HL-60 (cell line): ENCODE data around the gene LRBA.

Experiments
- DNase-seq, 2 experiments: peaks; one replicate each; pipeline ENCODE4 v3.0.0-alpha.2; 2010 to 2020; ENCODE audit warnings: low read depth in 1 of 2, low spot score in 1 of 2
- H3K27ac ChIP-seq: fragments of 250-450 bp; sonication (Bioruptor Pico); replicated peaks from 2 replicates; pipeline ENCODE4 v1.5.1; 2020; ENCODE audit warnings: mild to moderate bottlenecking, moderate library complexity
- H3K27me3 ChIP-seq: fragments of 250-450 bp; sonication (Bioruptor Pico); 2 replicates; pipeline ENCODE4 v1.5.1; 2021; ENCODE audit warnings: mild to moderate bottlenecking, moderate library complexity; ENCODE audit not compliant: insufficient read depth, poor library complexity, severe bottlenecking
- H3K4me3 ChIP-seq: replicated peaks from 2 replicates; pipeline ENCODE4 v1.5.1; 2011; ENCODE audit warnings: mild to moderate bottlenecking, control low read depth, low read length; ENCODE audit not compliant: insufficient read depth
- GABPA ChIP-seq: IDR thresholded peaks from 2 replicates; pipeline ENCODE4 v1.6.1; 2012; ENCODE audit warnings: low read depth
- POLR2AphosphoS5 ChIP-seq: IDR thresholded peaks from 2 replicates; pipeline ENCODE4 v1.6.1; 2012; ENCODE audit warnings: low read depth
- SPI1 ChIP-seq: IDR thresholded peaks from 2 replicates; pipeline ENCODE4 v1.6.1; 2012; ENCODE audit warnings: low read depth, mild to moderate bottlenecking, borderline replicate concordance
- TF ChIP-seq, protein P1 (sequence below): IDR thresholded peaks from 2 replicates; pipeline ENCODE4 v1.6.1; 2012; ENCODE audit warnings: low read depth; ENCODE audit not compliant: insufficient replicate concordance
- TF ChIP-seq, protein P2 (sequence below): IDR thresholded peaks from one replicate; pipeline ENCODE4 v1.5.1; 2011; ENCODE audit warnings: low read length, control low read depth, inconsistent platforms; ENCODE audit not compliant: insufficient read depth

The LRBA gene

DNA sequence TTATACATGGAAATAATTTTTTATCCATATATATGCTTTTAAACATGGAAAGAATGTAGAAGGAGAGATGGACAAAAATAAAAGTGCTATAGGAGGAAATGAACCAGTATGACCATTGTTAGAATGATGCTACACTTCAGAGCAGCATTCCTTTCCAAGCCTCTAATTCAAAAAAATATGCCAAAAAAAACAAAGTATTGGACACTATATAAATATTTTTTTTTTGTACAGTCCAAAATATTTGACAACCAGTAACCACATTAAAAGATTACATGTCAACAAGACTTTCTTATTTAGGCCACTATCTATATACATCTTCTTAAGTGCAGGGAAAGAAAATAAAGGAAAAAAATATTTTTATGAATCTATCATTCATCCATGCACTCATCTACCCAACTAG is 198.6 kb downstream of the LRBA start:
- H3K27me3 ChIP-seq: no peaks in the 10 kb centered on the region
- no peak overlapping the region for H3K4me3 ChIP-seq
- no peak for DNase-seq
- no peak overlapping the region for H3K27ac ChIP-seq
- TF ChIP-seq GABPA (no peak), POLR2AphosphoS5 (no peak), SPI1 (no peak)
- TF ChIP-seq, protein P1, sequence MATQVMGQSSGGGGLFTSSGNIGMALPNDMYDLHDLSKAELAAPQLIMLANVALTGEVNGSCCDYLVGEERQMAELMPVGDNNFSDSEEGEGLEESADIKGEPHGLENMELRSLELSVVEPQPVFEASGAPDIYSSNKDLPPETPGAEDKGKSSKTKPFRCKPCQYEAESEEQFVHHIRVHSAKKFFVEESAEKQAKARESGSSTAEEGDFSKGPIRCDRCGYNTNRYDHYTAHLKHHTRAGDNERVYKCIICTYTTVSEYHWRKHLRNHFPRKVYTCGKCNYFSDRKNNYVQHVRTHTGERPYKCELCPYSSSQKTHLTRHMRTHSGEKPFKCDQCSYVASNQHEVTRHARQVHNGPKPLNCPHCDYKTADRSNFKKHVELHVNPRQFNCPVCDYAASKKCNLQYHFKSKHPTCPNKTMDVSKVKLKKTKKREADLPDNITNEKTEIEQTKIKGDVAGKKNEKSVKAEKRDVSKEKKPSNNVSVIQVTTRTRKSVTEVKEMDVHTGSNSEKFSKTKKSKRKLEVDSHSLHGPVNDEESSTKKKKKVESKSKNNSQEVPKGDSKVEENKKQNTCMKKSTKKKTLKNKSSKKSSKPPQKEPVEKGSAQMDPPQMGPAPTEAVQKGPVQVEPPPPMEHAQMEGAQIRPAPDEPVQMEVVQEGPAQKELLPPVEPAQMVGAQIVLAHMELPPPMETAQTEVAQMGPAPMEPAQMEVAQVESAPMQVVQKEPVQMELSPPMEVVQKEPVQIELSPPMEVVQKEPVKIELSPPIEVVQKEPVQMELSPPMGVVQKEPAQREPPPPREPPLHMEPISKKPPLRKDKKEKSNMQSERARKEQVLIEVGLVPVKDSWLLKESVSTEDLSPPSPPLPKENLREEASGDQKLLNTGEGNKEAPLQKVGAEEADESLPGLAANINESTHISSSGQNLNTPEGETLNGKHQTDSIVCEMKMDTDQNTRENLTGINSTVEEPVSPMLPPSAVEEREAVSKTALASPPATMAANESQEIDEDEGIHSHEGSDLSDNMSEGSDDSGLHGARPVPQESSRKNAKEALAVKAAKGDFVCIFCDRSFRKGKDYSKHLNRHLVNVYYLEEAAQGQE: no peak
- TF ChIP-seq, protein P2, sequence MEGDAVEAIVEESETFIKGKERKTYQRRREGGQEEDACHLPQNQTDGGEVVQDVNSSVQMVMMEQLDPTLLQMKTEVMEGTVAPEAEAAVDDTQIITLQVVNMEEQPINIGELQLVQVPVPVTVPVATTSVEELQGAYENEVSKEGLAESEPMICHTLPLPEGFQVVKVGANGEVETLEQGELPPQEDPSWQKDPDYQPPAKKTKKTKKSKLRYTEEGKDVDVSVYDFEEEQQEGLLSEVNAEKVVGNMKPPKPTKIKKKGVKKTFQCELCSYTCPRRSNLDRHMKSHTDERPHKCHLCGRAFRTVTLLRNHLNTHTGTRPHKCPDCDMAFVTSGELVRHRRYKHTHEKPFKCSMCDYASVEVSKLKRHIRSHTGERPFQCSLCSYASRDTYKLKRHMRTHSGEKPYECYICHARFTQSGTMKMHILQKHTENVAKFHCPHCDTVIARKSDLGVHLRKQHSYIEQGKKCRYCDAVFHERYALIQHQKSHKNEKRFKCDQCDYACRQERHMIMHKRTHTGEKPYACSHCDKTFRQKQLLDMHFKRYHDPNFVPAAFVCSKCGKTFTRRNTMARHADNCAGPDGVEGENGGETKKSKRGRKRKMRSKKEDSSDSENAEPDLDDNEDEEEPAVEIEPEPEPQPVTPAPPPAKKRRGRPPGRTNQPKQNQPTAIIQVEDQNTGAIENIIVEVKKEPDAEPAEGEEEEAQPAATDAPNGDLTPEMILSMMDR: no peak

DNA sequence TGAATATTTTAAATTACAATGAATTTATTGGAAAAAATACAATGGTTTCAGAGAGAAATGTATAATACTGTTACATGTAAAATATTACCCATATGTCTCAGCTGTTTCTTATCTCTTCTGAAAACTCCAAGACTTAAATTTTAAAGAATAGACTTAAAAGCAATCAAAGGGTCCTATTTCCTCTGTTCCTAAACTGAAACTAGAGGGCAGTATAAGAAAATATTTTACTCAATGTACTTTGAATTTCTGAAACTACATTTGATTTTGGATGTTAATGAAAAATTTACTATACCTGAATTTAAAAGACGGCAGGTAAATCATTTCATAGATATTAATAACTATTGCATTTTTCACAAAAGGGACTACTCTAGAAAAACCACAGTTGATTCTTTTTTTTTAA is 200.2 kb downstream of the LRBA start:
- DNase-seq: no peak
- no peak for TF ChIP-seq GABPA
- no peak for TF ChIP-seq POLR2AphosphoS5
- TF ChIP-seq, protein P2: no peak
- no peak for TF ChIP-seq SPI1
- TF ChIP-seq, protein P1: no peak
- H3K27ac ChIP-seq: no peak overlapping the region
- H3K27me3 ChIP-seq: no peaks in the 10 kb centered on the region
- H3K4me3 ChIP-seq: no peak overlapping the region

DNA sequence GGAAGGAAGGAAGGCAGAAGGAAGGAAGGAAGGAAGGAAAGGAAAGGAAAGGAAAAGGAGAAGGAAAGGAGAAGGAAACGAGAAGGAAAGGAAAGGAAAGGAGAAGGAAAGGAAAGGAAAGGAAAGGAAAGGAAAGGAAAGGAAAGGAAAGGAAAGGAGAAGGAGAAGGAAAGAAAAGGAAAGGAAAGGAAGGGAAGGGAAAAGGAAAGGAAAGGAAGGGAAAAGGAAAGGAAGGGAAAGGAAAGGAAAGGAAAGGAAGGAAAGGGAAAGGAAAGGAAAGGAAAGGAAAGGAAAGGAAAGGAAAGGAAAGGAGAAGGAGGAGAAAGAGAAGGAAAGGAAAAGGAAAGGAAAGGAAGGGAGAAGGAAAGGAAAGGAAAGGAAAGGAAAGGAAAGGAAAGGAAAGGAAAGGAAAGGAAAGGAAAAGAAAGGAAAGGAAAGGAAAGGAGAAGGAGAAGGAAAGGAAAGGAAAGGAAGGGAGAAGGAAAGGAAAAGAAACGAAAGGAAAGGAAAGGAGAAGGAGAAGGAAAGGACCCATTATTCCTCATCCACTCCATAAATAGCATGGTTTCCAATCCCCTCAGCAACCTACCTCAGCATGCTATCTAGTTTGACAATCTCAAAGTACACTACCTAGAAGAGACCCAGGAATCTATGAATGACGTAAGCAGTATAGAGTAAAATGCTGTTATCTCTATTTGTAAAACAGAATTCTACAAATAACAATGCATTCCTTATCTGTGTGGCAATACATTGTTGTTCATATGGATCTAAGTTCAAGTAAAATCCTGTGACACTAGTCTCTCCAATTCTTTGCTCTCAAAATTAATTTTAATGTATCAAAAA is 209.7 kb downstream of the LRBA start:
- H3K27ac ChIP-seq: no peak overlapping the region
- H3K27me3 ChIP-seq: no peaks in the 10 kb centered on the region
- no peak for TF ChIP-seq POLR2AphosphoS5
- no peak for TF ChIP-seq SPI1
- no peak for TF ChIP-seq GABPA
- TF ChIP-seq, protein P1: no peak
- TF ChIP-seq, protein P2: no peak
- no peak overlapping the region for H3K4me3 ChIP-seq
- DNase-seq: no peak
